MM.1S (cell line): ENCODE results near the gene IDH2.

ENCODE experiments used
- DNase-seq: peaks from one replicate; pipeline ENCODE4 v3.0.0-alpha.2; 2015
- H2AFZ ChIP-seq: fragments of 300-600 bp; sonication (generic); 2 replicates; pipeline ENCODE4 v1.6.0; 2016; ENCODE audit warnings: antibody characterized with exemption, low read length
- H3F3A ChIP-seq: fragments of 300-600 bp; sonication (generic); 2 replicates; pipeline ENCODE4 v1.6.1; 2016; ENCODE audit warnings: mild to moderate bottlenecking, antibody characterized with exemption, low read length, moderate library complexity, mixed read lengths; ENCODE audit not compliant: insufficient read depth
- H3K27ac ChIP-seq: fragments of 300-600 bp; sonication (generic); 2 replicates; pipeline ENCODE4 v1.5.1; 2016; ENCODE audit warnings: mild to moderate bottlenecking, low read length
- H3K27me3 ChIP-seq: fragments of 300-600 bp; sonication (generic); replicated peaks from 2 replicates; pipeline ENCODE4 v1.6.0; 2016; ENCODE audit warnings: low read length; ENCODE audit not compliant: insufficient read depth
- H3K36me3 ChIP-seq: fragments of 300-600 bp; sonication (generic); replicated peaks from 2 replicates; pipeline ENCODE4 v1.6.1; 2016; ENCODE audit warnings: mild to moderate bottlenecking, low read length, mixed read lengths; ENCODE audit not compliant: insufficient read depth
- H3K4me1 ChIP-seq: fragments of 300-600 bp; sonication (generic); 2 replicates; pipeline ENCODE4 v1.6.1; 2016; ENCODE audit warnings: low read length, mixed read lengths
- H3K4me2 ChIP-seq: fragments of 300-600 bp; sonication (generic); 2 replicates; pipeline ENCODE4 v1.6.0; 2016; ENCODE audit warnings: low read depth, low read length
- H3K4me3 ChIP-seq: fragments of 300-600 bp; sonication (generic); 2 replicates; pipeline ENCODE4 v1.5.1; 2016; ENCODE audit warnings: low read length, mixed read lengths
- H3K79me2 ChIP-seq: fragments of 300-600 bp; sonication (generic); 2 replicates; pipeline ENCODE4 v1.6.1; 2016; ENCODE audit warnings: mixed run types, low read length, mixed read lengths
- H3K9ac ChIP-seq: fragments of 300-600 bp; sonication (generic); 2 replicates; pipeline ENCODE4 v1.6.1; 2016; ENCODE audit warnings: low read length, mixed read lengths
- H3K9me2 ChIP-seq: fragments of 300-600 bp; sonication (generic); replicated peaks from 2 replicates; pipeline ENCODE4 v1.6.1; 2016; ENCODE audit warnings: mild to moderate bottlenecking, low read length, mixed read lengths; ENCODE audit not compliant: insufficient read depth
- H3K9me3 ChIP-seq: fragments of 300-600 bp; sonication (generic); replicated peaks from 2 replicates; pipeline ENCODE4 v1.6.1; 2016; ENCODE audit warnings: mild to moderate bottlenecking, low read length, mixed read lengths; ENCODE audit not compliant: insufficient read depth
- H4K20me1 ChIP-seq: fragments of 300-600 bp; sonication (generic); 2 replicates; pipeline ENCODE4 v1.6.1; 2016; ENCODE audit warnings: mild to moderate bottlenecking, low read length, moderate library complexity, mixed read lengths; ENCODE audit not compliant: insufficient read depth
- CTCF ChIP-seq: fragments of 300-600 bp; sonication (generic); IDR thresholded peaks from 2 replicates; pipeline ENCODE4 v1.5.1; 2016; ENCODE audit warnings: antibody characterized with exemption, low read length, mixed read lengths
- EZH2 ChIP-seq: fragments of 300-600 bp; sonication (generic); optimal IDR thresholded peaks from 2 replicates; pipeline ENCODE3; 2017; ENCODE audit warnings: low read depth, mild to moderate bottlenecking, antibody characterized with exemption, low read length, mixed read lengths
- EZH2phosphoT487 ChIP-seq: fragments of 300-600 bp; sonication (generic); IDR thresholded peaks from 2 replicates; pipeline ENCODE4 v1.6.1; 2018; ENCODE audit warnings: antibody characterized with exemption, low read length

The IDH2 gene

GRCh38 chr15:90037511-90037860 is 64.8 kb downstream of the IDH2 start:
- no peak for DNase-seq
- H3F3A ChIP-seq: peaks cover 20% of the 10 kb centered on the region
- no peaks in the 10 kb centered on the region for H3K9me2 ChIP-seq
- H3K27ac ChIP-seq: peak overlapping the region; percentile 43; the same call in 1 of the 2 replicates
- TF ChIP-seq EZH2 (no peak), EZH2phosphoT487 (no peak), CTCF (no peak)
- H3K27me3 ChIP-seq: no peaks in the 10 kb centered on the region
- no peaks in the 10 kb centered on the region for H3K36me3 ChIP-seq
- H4K20me1 ChIP-seq: no peaks in the 10 kb centered on the region
- H3K4me2 ChIP-seq: no peak overlapping the region
- peaks cover 45% of the 10 kb centered on the region for H3K4me1 ChIP-seq
- no peak overlapping the region for H2AFZ ChIP-seq
- H3K4me3 ChIP-seq: no peak overlapping the region
- H3K79me2 ChIP-seq: peaks cover 85% of the 10 kb centered on the region
- no peaks in the 10 kb centered on the region for H3K9me3 ChIP-seq
- H3K9ac ChIP-seq: no peak overlapping the region

- Histone ChIP-seq H3K9me3 (no peaks in the 10 kb centered on the region), H3K27ac (no peak overlapping the region), H3K9ac (no peak overlapping the region), H3K4me2 (no peak overlapping the region), H2AFZ (no peak overlapping the region), H3K36me3 (no peaks in the 10 kb centered on the region), H3K4me3 (no peak overlapping the region), H3K9me2 (no peaks in the 10 kb centered on the region), H3K27me3 (no peaks in the 10 kb centered on the region), H3K4me1 (peaks cover 47% of the 10 kb centered on the region), H3K79me2 (peaks cover 86% of the 10 kb centered on the region), H4K20me1 (no peaks in the 10 kb centered on the region), H3F3A (peaks cover 24% of the 10 kb centered on the region)
- TF ChIP-seq EZH2phosphoT487: no peak
- no peak for TF ChIP-seq CTCF
- TF ChIP-seq EZH2: no peak
- DNase-seq: no peak
These were observed 65.3 kb downstream of the IDH2 start for GRCh38 chr15:90036806-90037510.

- no peaks in the 10 kb centered on the region for H3K9me3 ChIP-seq
- H3K9me2 ChIP-seq: no peaks in the 10 kb centered on the region
- DNase-seq: no peak
- no peak overlapping the region for H3K9ac ChIP-seq
- H3K4me1 ChIP-seq: peaks cover 53% of the 10 kb centered on the region
- peaks cover 86% of the 10 kb centered on the region for H3K79me2 ChIP-seq
- no peak overlapping the region for H3K27ac ChIP-seq
- no peak for TF ChIP-seq EZH2phosphoT487
- TF ChIP-seq EZH2: no peak
- no peak for TF ChIP-seq CTCF
- H4K20me1 ChIP-seq: no peaks in the 10 kb centered on the region
- no peak overlapping the region for H3K4me3 ChIP-seq
- no peaks in the 10 kb centered on the region for H3K36me3 ChIP-seq
- H2AFZ ChIP-seq: no peak overlapping the region
- H3F3A ChIP-seq: peaks cover 30% of the 10 kb centered on the region
- H3K27me3 ChIP-seq: no peaks in the 10 kb centered on the region
- no peak overlapping the region for H3K4me2 ChIP-seq
These were observed 65.9 kb downstream of the IDH2 start for GRCh38 chr15:90036343-90036742.
